Activated CD8-positive, alpha-beta memory T cell treated with anti-CD3 and anti-CD28 coated beads, Interleukin-2, amount 50 U/mL, for 24 hours (primary cell): ENCODE data around the gene CR2.
"Not testable (repeated sequence)": the region's sequence is repeated elsewhere in the genome, so short reads cannot be mapped to it uniquely, and the experiment has no call there.

Experiments
- DNase-seq: peaks from one replicate; pipeline ENCODE4 v3.0.0-alpha.2; 2020; ENCODE audit errors: extremely low read depth

CR2 gene

GRCh38 chr1:207504438-207504837 is 50.3 kb downstream of the CR2 start:
- no peak for DNase-seq

GRCh38 chr1:207510444-207510843 is 56.3 kb downstream of the CR2 start:
- no peak for DNase-seq

GRCh38 chr1:207514890-207515289 is 60.8 kb downstream of the CR2 start:
- no peak for DNase-seq

GRCh38 chr1:207516729-207517128 is 62.6 kb downstream of the CR2 start:
- no peak for DNase-seq

- DNase-seq, result no peak
Measured at GRCh38 chr1:207518608-207519236, 64.6 kb downstream of the CR2 start.

- no peak for DNase-seq
Measured at GRCh38 chr1:207519505-207520399, 65.6 kb downstream of the CR2 start.

- not testable (repeated sequence) for DNase-seq
Measured at GRCh38 chr1:207520400-207521345, 66.5 kb downstream of the CR2 start.

GRCh38 chr1:207525239-207525638 is 71.1 kb downstream of the CR2 start:
- not testable (repeated sequence) for DNase-seq

GRCh38 chr1:207528401-207528800 is 74.3 kb downstream of the CR2 start:
- DNase-seq, result not testable (repeated sequence)

- not testable (repeated sequence) for DNase-seq
Measured at GRCh38 chr1:207536263-207536662, 82.1 kb downstream of the CR2 start.
